ENCODE results near the gene TMX4.
"Not testable (repeated sequence)": the region's sequence is repeated elsewhere in the genome, so short reads cannot be mapped to it uniquely, and the experiment has no call there.

TMX4 gene

GRCh38 chr20:7959484-7959883, 60.1 kb downstream of the TMX4 start:
- peak; percentile 94 for DNase-seq

DNA sequence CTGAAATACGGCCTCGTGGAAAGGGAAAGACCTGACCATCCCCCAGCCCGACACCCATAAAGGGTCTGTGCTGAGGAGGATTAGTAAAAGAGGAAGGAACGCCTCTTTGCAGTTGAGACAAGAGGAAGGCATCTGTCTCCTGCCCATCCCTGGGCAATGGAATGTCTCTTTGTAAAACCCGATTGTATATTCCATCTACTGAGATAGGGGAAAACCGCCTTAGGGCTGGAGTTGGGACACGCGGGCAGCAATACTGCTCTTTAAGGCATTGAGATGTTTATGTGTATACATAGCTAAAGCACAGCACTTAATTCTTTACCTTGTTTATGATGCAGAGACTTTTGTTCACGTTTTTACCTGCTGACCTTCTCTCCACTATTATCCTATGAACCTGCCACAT, 63.0 kb downstream of the TMX4 start:
- DNase-seq, result not testable (repeated sequence)

DNA sequence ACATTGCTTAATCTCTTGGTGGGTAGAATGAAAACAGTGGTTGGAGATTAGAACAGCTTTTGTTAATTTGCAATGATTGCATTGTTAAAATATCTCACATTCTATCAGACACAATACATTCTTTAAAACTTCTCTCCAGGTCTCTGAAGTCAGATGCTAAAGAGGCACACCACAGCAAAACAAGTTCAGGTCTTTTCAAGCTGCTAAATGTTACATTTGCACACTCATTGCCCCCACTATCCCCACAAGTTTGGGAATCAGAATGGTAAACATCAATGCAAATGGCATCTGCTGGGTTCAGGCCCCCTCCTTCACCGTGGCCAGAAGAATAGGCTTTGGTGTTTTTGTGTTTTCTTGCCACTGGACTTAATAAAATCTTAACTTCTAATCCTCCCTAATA, 69.2 kb downstream of the TMX4 start:
- DNase-seq, result no peak

DNA sequence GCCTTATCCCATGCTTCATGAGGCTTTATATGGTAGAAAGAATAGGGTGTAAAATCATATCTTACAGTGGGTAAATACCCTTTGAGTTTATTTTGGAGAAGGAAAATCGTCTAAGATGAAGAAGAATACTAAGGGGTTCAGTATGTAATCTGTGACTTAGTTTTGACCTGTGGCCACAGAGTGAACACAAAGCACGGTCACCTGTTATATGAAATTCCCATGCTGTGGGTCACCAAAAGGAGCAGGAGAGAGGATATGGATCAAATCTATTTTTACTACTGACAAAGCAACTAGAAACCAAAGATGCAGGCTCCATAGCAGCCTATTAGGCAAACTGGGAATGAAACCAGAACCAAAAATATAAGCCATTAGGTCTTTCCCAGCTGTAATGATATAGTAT, 75.7 kb downstream of the TMX4 start:
- no peak for DNase-seq

DNA sequence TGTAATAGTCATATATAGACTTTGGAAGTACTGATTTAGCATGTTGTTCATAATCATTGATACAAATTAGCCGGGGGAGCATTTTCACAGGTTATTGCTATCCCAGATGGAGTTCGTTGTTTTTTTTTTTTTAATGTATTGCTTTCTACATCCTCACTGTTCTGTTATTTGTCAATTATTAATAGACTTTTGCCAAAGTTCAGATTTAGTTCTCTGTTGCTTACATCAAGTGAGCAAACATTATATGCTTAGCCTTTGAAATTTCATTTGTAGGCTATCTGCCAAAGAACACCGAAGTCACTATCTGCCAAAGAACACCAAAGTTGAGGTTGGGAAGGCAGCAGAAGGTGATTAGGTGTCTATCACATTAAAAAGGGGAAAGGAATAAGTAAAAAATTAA, 79.2 kb downstream of the TMX4 start, which contains the start of gene HAO1:
HAO1 (minus strand) TSS at position 118 of the 400 bp plus-strand sequence; CDS start at position 82, 36 bp downstream.
- no peak for DNase-seq

DNA sequence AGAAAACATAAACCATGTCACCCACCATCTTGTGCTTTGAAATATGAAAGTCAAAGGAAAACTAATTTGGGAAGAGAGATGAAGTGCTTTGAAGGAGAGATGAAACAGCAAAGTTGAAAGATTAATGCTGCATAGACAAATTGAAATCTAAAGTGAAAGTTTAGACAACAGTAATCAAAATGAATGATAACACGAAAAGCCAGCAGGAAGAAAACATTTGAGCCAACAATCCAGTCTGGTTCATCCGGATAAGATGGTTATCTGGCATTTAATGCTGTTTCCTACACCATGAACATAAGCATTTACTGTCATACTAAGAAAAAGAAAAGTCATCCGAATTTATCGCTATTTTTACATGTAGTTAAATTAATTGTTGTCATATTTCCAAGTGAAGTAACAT, 79.9 kb downstream of the TMX4 start:
- DNase-seq, result no peak

DNA sequence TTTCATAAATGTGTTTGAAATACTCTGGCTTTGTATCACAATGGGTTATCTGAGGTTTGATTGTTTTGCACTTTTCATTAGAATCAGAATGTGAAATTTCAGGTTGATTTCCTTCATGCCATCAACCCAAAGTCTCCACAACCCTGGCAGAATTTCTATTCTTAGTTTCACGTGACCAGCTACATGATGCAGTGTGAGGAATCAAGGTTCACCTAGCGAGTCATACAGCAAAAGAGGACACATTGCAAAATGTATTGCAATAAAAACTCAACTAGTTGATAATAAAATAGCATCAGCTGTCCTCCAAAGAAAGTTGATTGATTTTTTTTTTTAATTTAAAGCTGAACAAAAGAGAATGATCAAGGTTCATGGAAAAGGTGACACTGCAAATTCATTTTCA, 81.5 kb downstream of the TMX4 start:
- no peak for DNase-seq

DNA sequence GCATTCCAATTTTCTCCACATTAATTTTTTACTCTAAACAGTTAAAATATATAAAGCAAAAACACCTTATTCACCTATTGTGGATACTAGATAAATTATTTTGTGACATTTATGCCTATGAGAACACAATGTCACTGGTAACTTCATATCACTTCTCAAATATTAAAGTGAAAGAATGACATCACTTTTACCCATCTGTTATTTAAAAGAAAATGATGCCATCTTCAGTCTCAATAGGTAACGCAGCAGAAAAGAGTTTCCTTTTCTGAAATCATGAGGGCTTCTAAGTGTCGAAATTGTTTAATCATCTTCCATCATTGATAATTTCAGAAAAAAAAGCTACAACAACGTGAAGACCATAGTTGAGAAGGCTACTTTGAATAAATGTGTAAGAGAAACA, 82.2 kb downstream of the TMX4 start:
- no peak for DNase-seq

DNA sequence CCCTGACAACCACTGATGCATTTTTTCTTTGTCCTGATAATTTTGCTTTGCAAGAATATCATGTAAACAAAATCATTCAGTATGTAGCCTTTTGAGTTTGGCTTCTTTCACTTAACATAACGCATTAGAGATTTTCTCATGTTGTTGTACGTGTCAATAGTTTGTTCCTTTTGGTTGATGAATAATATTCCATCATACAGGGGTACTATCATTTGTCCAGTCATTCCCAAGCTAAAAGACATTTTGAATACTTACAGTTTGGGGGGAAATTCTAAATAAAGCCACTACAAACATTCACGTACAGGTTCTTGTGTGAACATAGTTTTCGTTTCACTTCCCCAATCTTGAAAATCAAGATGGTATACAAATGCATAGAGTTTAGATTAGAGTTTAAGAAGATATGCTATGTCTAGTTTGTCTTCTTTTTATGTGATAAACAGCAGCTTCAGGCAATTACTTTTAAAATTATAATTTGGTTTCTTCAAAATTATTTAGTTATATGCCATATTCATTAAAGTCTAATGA, 84.5 kb downstream of the TMX4 start:
- DNase-seq, result no peak

GRCh38 chr20:7933346-7933745, 86.2 kb downstream of the TMX4 start:
- no peak for DNase-seq

- DNase-seq, result no peak
These were observed 89.2 kb downstream of the TMX4 start for GRCh38 chr20:7930343-7930742.

Measured in NCI-H1105 treated with DMSO at 0.1 percent for 48 hours (cell line).